Esophagus muscularis mucosa (tissue), 4 donors: ENCODE results near the gene DFFB. TPM values are rescaled to one million over a fixed set of nuclear protein-coding genes. Genes with fewer than 3 reads are reported as not detected.

ENCODE experiments used
- DNase-seq: peaks from one replicate; pipeline ENCODE4 v3.0.0-alpha.2; 2017; ENCODE audit errors: extremely low spot score
- H3K27ac ChIP-seq, 4 donors: fragments of 200-600 bp; sonication (generic); replicated peaks in 1 of 4; 1 replicate in 3 of 4; 2 replicates in 1 of 4; pipeline ENCODE4 v1.5.1; 2016 to 2019; ENCODE audit warnings: mild to moderate bottlenecking in 1 of 4
- H3K27me3 ChIP-seq, 4 donors: fragments of 200-600 bp; sonication (generic); one replicate each; pipeline versions ENCODE4 v1.5.1 to v1.6.0; 2016 to 2019
- H3K36me3 ChIP-seq, 4 donors: fragments of 200-600 bp; sonication (generic); one replicate each; pipeline ENCODE4 v1.5.1; 2016 to 2019
- H3K4me1 ChIP-seq, 4 donors: fragments of 200-600 bp; sonication (generic); one replicate each; pipeline ENCODE4 v1.5.1; 2016 to 2019
- H3K4me3 ChIP-seq, 4 donors: fragments of 200-600 bp; sonication (generic); 1 replicate in 2 of 4; 2 replicates in 2 of 4; pipeline ENCODE4 v1.5.1; 2016 to 2019; ENCODE audit warnings: mild to moderate bottlenecking in 4 of 4, moderate library complexity in 1 of 4
- H3K9me3 ChIP-seq, 4 donors: fragments of 200-600 bp; sonication (generic); 1 replicate in 3 of 4; 2 replicates in 1 of 4; pipeline ENCODE4 v1.5.1; 2016 to 2019
- CTCF ChIP-seq, 3 experiments: fragments of 200-600 bp in 2 of 3; fragments of 450-650 bp in 1 of 3; sonication (generic) in 2 of 3; IDR thresholded peaks; one replicate each; pipeline ENCODE4 v1.5.1; 2017 to 2019; ENCODE audit warnings: antibody characterized with exemption in 3 of 3, mild to moderate bottlenecking in 2 of 3, moderate library complexity in 1 of 3
- EP300 ChIP-seq: sonication (generic); formaldehyde crosslinking; IDR thresholded peaks from one replicate; pipeline ENCODE4 v1.6.1; 2017; ENCODE audit warnings: antibody characterized with exemption
- POLR2A ChIP-seq: fragments of 450-650 bp; IDR thresholded peaks from one replicate; pipeline ENCODE4 v1.6.1; 2017; ENCODE audit warnings: antibody characterized with exemption, moderate library complexity, mild to moderate bottlenecking, low read depth
- POLR2AphosphoS5 ChIP-seq, 2 donors: sonication (generic); formaldehyde crosslinking; IDR thresholded peaks; one replicate each; pipeline ENCODE4 v1.6.1; 2017; ENCODE audit warnings: antibody characterized with exemption in 2 of 2
- WGBS: methylation state at CpG from one replicate; pipeline ENCODE4 v1.1.5; 2018; 5-methylcytosine and 5-hydroxymethylcytosine counted together
- intact Hi-C: fragments of 100-400 bp; cut with DNase I; formaldehyde crosslinking; loops from one replicate; pipeline ENCODE4 v1.15.1; 2023
- total RNA-seq, 4 donors: library from RNA; depleted of rRNA; stranded (reverse); fragments of >200 nt; gene quantifications; one replicate each; pipeline versions ENCODE4 v1.1.0 to v1.2.1, GENCODE V29; 2016

Gene DFFB
- total RNA-seq, 4 donors from 2014 or later = 5.0 to 13.4 (median 5.2) TPM

DNA sequence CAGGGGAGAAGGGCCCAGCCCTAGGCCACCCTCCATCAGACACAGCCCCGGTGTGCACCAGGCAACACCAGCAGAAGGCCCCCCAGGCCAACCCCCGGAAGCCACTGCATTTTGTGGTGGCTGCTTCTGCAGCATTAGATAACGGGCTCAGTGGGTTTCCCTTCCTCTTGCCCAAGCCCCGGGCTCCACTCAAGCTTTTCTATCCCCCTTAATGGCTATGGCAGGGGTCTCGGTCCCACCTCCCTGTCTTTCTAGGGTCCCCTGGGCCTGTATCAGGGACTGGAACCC, 23.9 kb downstream of the DFFB start:
- H3K27ac ChIP-seq = no peak overlapping the region
- peaks cover 24 to 96% (median 71%) of the 10 kb centered on the region in 4 donors for H3K36me3 ChIP-seq
- WGBS = 77% methylated on average over 4 of the region's 5 CpGs
- H3K27me3 ChIP-seq = no peaks in the 10 kb centered on the region
- no peak for TF ChIP-seq POLR2AphosphoS5 (IDR thresholded peaks at IDR 0.05)
- TF ChIP-seq CTCF (IDR thresholded peaks at IDR 0.05) = no peak
- TF ChIP-seq EP300 = no peak
- TF ChIP-seq POLR2A = no peak
- H3K4me1 ChIP-seq = no peaks in the 10 kb centered on the region
- intact Hi-C loops = no loop called here
- DNase-seq = no peak
- peaks cover 0 to 16% (median 11%) of the 10 kb centered on the region in 4 donors for H3K9me3 ChIP-seq
- H3K4me3 ChIP-seq = no peak overlapping the region

DNA sequence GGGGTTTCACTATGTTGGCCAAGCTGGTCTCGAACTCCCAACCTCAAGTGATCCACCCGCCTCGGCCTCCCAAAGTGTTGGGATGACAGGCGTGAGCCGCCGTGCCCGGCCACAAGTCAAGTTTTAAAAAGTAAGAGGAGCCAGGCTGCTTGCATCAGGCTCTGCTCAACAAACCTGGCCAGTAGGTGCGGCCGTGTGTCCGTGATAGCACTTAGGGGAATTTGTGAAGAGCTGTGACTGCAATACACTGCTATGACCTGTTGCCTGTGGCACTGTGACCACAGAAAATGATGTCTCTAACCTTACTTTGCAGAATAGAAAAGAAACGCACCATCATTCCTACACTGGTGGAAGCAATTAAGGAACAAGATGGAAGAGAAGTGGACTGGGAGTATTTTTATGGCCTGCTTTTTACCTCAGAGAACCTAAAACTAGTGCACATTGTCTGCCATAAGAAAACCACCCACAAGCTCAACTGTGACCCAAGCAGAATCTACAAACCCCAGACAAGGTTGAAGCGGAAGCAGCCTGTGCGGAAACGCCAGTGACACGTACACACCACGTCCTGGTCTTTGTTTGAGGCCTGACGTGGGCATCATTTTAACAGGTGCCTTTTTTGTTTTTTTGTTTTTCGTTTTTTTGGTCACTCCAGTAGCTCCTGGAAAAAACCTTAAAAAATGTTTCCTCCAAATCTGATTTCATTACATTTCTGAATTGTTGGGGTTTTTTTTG, 26.1 kb downstream of the DFFB start:
- Histone ChIP-seq H3K4me1 (no peaks in the 10 kb centered on the region), H3K9me3 (peaks cover 0 to 14% (median 11%) of the 10 kb centered on the region in 4 donors), H3K4me3 (no peak overlapping the region), H3K27me3 (no peaks in the 10 kb centered on the region), H3K36me3 (peaks cover 39 to 97% (median 78%) of the 10 kb centered on the region in 4 donors), H3K27ac (no peak overlapping the region)
- TF ChIP-seq EP300 (no peak), POLR2AphosphoS5 (IDR thresholded peaks at IDR 0.05) (no peak), CTCF (IDR thresholded peaks at IDR 0.05) (no peak), POLR2A (no peak)
- 94% methylated on average over 18 of the region's 18 CpGs for WGBS
- intact Hi-C loops = no loop called here
- no peak for DNase-seq

GRCh38 chr1:3884966-3885365, 27.7 kb downstream of the DFFB start:
- intact Hi-C loops = no loop called here
- 89% methylated on average over 12 of the region's 13 CpGs for WGBS
- Histone ChIP-seq H3K4me1 (no peaks in the 10 kb centered on the region), H3K27ac (no peak overlapping the region), H3K27me3 (no peaks in the 10 kb centered on the region), H3K9me3 (no peaks in the 10 kb centered on the region), H3K4me3 (no peak overlapping the region), H3K36me3 (peaks cover 40 to 97% (median 77%) of the 10 kb centered on the region in 4 donors)
- TF ChIP-seq POLR2AphosphoS5 (IDR thresholded peaks at IDR 0.05) (no peak), POLR2A (no peak), EP300 (no peak), CTCF (IDR thresholded peaks at IDR 0.05) (no peak)
- no peak for DNase-seq

- Histone ChIP-seq H3K27me3 (no peaks in the 10 kb centered on the region), H3K4me3 (no peak overlapping the region), H3K27ac (no peak overlapping the region), H3K36me3 (peaks cover 46 to 97% (median 77%) of the 10 kb centered on the region in 4 donors), H3K4me1 (peaks cover 0 to 3% (median 0%) of the 10 kb centered on the region in 4 donors), H3K9me3 (no peaks in the 10 kb centered on the region)
- WGBS = 85% methylated on average over 7 of the region's 7 CpGs
- intact Hi-C loops = no loop called here
- no peak for DNase-seq
- TF ChIP-seq POLR2A (no peak), CTCF (IDR thresholded peaks at IDR 0.05) (no peak), POLR2AphosphoS5 (IDR thresholded peaks at IDR 0.05) (no peak), EP300 (no peak)
Observed at GRCh38 chr1:3885611-3886010, 28.3 kb downstream of the DFFB start.
